ENCODE measurements around the gene RETN.
A peak's percentile ranks its signal among the peaks of the same experiment; 100 is the strongest.

Gene RETN

GRCh38 chr19:7661744-7662538 lies 6.9 kb upstream of the RETN start:
- DNase-seq: no peak

GRCh38 chr19:7662657-7663056 lies 6.2 kb upstream of the RETN start:
- no peak for DNase-seq

- DNase-seq: no peak
These were observed 5.1 kb upstream of the RETN start for GRCh38 chr19:7663706-7664105.

GRCh38 chr19:7665076-7665475 lies 3.8 kb upstream of the RETN start:
- DNase-seq: no peak

GRCh38 chr19:7669641-7670040 lies 792 bp downstream of the RETN start:
- DNase-seq: no peak

- peak; percentile 21 for DNase-seq
These were observed 1.4 kb downstream of the RETN start for GRCh38 chr19:7670150-7670783.

GRCh38 chr19:7670790-7671189 lies 1.9 kb downstream of the RETN start:
- no peak for DNase-seq

GRCh38 chr19:7672522-7672921 lies 3.7 kb downstream of the RETN start:
- no peak for DNase-seq

- DNase-seq: peak; percentile 50
These were observed 5.5 kb downstream of the RETN start for GRCh38 chr19:7674010-7675005.

GRCh38 chr19:7676376-7676775 lies 7.5 kb downstream of the RETN start:
- DNase-seq: no peak

GRCh38 chr19:7676854-7677253 lies 8.0 kb downstream of the RETN start, which contains the start of gene MCEMP1:
TSS of gene MCEMP1 (plus strand) at chr19:7677090. CDS start at chr19:7677121, 31 bp downstream.
- no peak for DNase-seq

GRCh38 chr19:7677669-7678311 lies 8.9 kb downstream of the RETN start:
- no peak for DNase-seq

GRCh38 chr19:7678971-7679751 lies 10.3 kb downstream of the RETN start:
- peak; percentile 81 for DNase-seq

GRCh38 chr19:7679771-7680605 lies 11.1 kb downstream of the RETN start:
- no peak for DNase-seq

GRCh38 chr19:7680606-7681339 lies 11.9 kb downstream of the RETN start, which contains the start of gene TRAPPC5:
TSS of gene TRAPPC5 (plus strand) at chr19:7680833. CDS start at chr19:7682254, 1,421 bp downstream.
- peak; percentile 89 for DNase-seq

- peak; percentile 89 for DNase-seq
These were observed 12.7 kb downstream of the RETN start for GRCh38 chr19:7681340-7682174.

- DNase-seq: no peak
These were observed 13.5 kb downstream of the RETN start for GRCh38 chr19:7682175-7682855.

All from CD4-positive, alpha-beta T cell treated with Interleukin-21 for 1 hour (primary cell).